GM12892 (cell line): ENCODE measurements around the gene SHTN1.

ENCODE experiments used
- POLR2A ChIP-seq: IDR thresholded peaks from 2 replicates; pipeline ENCODE4 v1.6.1; 2011; ENCODE audit warnings: low read depth, low read length, control low read depth
- POLR2AphosphoS5 ChIP-seq: IDR thresholded peaks from 2 replicates; pipeline ENCODE4 v1.6.1; 2011; ENCODE audit warnings: low read depth, low read length, control low read depth
- TAF1 ChIP-seq: IDR thresholded peaks from 2 replicates; pipeline ENCODE4 v1.6.1; 2011; ENCODE audit warnings: low read depth, mild to moderate bottlenecking, control low read depth, low read length, borderline replicate concordance

DNA sequence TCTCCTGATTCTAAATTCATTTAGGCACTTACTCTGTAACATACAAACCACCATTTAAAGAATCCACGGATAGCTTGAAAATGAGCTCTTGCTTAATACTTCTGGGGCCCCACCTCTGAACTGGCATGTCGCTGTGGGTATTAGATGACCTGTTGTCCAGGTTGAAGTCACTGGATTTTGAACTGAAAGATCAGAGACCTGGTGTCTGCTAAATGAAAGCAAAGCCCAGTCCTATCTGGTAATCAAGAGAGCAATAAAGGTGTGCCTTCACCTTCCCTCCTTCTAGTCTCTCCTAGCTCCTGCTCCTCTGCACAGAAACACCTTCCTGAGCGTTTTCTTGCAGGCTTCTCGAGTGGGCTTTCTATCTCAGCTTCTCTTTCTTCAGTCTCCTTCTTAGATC, 151.3 kb downstream of the SHTN1 start:
- TF ChIP-seq POLR2A: no peak
- TF ChIP-seq TAF1: no peak
- no peak for TF ChIP-seq POLR2AphosphoS5
